Measurements from ENCODE around the gene TFPI. TPM values are rescaled to one million over a fixed set of nuclear protein-coding genes. Genes with fewer than 3 reads are reported as not detected.
"Not testable (repeated sequence)": the region's sequence is repeated elsewhere in the genome, so short reads cannot be mapped to it uniquely, and the experiment has no call there.

The TFPI gene
- polyA plus RNA-seq, 3 donors: 39.9 to 43.3 (median 41.3) TPM

- DNase-seq (ENCODE audit: low read depth in 3 of 3, low spot score in 2 of 3): no peak
Measured at GRCh38 chr2:187529248-187529976, 24.8 kb downstream of the TFPI start.

- no peak for DNase-seq (ENCODE audit: low read depth in 3 of 3, low spot score in 2 of 3)
Measured at GRCh38 chr2:187528042-187528441, 26.2 kb downstream of the TFPI start.

DNA sequence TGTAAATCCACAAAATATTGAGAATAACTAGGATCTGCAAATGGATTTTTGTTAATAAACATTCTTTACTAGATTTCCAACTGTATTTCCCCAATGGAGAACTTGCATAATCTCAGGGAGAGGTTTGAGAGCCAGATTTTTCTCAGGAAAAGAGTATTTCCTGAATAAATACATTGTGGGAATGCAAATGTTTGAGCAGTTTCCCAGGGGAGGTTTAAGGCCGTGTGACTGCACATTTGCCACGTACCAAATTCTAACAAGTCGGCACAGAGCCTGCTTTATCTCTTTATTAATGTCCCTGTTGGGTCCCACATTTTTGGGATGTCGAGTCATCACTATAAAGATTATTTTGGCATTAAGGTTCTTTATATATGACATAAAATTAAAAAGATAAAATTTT lies 27.0 kb downstream of the TFPI start:
- DNase-seq (ENCODE audit: low read depth in 3 of 3, low spot score in 2 of 3): no peak

DNA sequence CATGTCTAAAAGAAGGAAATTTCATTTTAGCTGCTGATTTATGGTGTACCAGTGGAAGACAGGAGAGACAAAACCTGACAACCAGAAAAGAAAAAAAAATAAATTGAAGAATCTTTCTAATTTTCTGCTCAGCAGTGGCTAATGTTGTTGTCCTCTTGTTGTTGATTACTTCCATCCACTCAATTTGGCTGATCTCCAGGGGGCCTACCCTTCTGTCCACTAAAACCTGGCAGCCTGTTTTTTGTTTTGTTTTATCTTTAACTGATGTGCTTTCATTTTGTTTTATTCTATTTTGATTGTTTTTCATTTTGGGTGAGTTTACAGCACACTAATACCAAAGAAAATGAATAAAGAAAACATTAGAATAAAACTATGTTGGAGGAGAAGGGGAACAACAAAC lies 27.4 kb downstream of the TFPI start:
- no peak for DNase-seq (ENCODE audit: low read depth in 3 of 3, low spot score in 2 of 3)

DNA sequence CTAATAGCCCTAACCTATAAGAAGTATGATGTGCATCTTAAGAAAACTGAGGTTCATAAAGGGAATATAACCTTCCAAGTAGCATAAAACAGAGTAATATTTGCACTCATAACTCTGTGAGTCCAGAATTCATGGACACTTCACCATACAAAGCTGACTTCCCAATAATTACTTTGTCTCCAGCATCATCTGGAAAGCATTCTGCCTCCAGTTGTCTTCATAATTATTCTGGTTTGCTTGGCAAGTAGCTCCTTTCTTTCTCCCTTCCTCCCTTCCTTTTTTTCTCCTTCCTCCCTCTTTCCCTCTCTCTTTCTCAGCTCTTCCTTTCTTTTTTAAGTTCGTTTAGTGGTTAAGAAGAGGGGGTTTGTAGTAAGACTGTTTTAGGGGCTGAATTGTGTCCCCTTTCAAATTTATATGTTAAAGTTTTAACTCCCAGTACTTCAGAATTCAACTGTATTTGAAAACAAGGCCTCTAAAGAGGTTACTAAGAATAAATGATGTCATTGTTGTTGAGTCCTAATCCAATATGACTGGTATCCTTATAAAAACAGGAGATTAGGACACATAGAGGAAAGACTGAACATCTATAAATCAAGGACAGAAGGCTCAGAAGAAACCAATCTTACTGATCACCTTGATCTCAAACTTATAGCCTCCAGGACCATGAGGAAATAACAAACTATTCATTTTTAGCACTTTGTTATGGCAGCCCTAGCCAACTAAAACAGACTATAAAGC lies 28.9 kb downstream of the TFPI start:
- DNase-seq (ENCODE audit: low read depth in 3 of 3, low spot score in 2 of 3): no peak

- DNase-seq (ENCODE audit: low read depth in 3 of 3, low spot score in 2 of 3): no peak
Measured at GRCh38 chr2:187523325-187523724, 30.9 kb downstream of the TFPI start.

DNA sequence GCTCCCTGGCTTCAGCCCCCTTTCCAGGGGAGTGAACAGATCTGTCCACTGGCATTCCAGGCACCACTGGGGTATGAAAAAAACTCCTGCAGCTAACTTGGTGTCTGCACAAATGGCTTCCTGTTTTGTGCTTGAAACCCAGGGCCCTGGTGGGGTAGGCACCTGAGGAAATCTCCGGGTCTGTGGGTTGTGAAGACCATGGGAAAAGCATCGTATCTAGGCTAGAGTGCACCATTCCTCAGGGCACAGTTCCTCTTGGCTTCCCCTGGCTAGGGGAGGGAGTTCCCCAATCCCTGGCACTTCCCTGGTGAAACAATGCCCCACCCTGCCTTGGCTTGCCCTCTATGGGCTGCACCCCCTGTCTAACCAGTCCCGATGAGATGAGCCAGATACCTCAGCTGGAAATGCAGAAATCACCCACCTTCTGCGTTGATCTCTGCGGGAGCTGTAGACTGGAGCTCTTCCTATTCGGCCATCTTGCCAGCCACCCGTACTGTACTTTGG lies 34.1 kb downstream of the TFPI start:
- no peak for DNase-seq (ENCODE audit: low read depth in 3 of 3, low spot score in 2 of 3)

DNA sequence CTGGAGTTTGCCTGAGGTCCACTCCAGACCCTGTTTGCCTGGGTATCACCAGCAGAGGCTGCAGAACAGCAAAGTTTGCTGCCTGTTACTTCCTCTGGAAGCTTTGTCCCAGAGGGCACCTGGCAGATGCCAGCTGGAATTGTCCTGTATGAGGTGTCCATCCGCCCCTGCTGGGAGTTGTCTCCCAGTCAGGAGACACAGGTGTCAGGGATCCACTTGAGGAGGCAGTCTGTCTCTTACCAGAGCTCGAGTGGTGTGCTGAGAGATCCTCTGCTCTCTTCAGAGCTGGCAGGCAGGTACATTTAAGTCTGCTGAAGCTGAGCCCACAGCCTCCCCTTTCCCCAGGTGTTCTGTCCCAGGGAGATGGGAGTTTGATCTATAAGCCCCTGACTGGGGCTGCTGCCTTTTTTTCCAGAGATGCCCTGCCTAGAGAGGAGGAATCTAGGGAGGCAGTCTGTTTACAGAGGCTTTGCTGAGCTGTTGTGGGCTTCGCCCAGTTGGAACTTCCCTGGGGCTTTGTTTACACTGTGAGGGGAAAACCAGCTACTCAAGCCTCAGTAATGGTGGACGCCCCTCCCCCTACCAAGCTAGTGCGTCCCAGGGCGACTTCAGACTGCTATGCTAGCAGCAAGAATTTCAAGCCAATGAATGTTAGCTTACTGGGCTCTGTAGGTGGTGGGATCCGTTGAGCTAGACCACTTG lies 34.7 kb downstream of the TFPI start:
- DNase-seq (ENCODE audit: low read depth in 3 of 3, low spot score in 2 of 3): no peak

DNA sequence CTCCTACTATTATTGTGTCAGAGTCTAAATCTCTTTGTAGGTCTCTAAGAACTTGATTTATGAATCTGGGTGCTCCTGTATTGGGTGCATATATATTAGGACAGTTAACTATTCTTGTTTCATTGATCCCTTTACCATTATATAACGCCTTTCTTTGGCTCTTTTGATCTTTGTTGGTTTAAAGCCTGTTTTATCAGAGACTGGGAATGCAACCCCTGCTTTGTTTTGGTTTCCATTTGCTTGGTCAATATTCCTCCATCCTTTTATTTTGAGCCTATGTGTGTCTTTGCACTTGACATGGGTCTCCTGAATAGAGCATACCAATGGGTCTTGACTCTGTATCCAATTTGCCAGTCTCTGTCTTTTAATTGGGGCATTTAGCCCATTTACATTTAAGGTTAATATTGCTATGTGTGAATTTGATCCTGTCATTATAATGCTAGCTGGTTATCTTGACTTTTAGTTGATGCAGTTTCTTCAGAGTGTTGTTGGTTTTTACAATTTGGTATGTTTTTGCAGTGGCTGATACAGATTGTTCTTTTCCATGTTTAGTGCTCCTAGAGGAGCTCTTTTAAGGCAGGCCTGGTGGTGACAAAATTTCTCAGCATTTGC lies 36.4 kb downstream of the TFPI start:
- not testable (repeated sequence) for DNase-seq (ENCODE audit: low read depth in 3 of 3, low spot score in 2 of 3)

- not testable (repeated sequence) for DNase-seq (ENCODE audit: low read depth in 3 of 3, low spot score in 2 of 3)
Measured at GRCh38 chr2:187516630-187517510, 37.4 kb downstream of the TFPI start.

DNA sequence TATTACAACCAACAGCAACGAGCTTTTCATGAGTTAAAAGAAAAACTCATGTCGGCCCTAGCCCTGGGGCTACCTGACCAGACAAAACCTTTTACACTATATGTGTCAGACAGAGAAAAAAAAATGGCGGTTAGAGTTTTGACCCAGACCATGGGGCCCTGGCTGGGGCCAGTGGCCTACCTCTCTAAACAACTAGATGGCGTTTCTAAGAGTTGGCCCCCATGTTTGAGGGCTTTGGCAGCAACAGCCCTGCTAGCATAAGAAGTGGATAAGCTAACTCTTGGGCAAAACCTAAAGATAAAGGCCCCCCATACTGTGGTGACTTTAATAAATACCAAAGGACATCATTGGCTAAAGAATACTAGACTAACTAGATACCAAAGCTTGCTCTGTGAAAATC lies 39.3 kb downstream of the TFPI start:
- no peak for DNase-seq (ENCODE audit: low read depth in 3 of 3, low spot score in 2 of 3)

DNA sequence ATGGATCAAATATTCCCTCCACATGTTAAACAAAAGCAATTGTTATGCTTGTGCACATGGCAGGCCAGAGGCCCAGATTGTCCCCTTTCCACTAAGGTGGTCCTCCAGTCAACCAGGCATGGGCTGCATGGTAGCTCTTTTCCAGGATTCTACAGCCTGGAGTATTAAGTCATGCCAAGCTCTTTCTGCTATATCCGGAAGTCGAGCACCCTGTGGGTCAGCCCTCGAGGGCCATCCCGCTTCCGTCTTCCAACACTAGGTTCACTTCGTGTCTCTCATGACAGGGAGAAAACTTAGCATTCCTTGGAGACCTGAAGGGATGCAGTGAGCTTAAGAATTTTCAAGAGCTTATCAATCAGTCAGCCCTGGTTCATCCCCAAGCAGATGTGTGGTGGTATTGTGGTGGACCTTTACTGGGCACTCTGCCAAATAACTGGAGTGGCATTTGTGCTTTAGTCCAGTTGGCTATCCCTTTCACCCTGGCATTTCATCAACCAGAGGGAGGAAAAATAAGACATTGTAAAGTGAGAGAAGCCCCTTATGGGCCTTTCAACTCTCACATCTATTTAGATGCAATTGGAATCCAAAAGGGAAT lies 39.9 kb downstream of the TFPI start:
- DNase-seq (ENCODE audit: low read depth in 3 of 3, low spot score in 2 of 3): not testable (repeated sequence)

GRCh38 chr2:187513460-187514234 lies 40.6 kb downstream of the TFPI start:
- not testable (repeated sequence) for DNase-seq (ENCODE audit: low read depth in 3 of 3, low spot score in 2 of 3)

DNA sequence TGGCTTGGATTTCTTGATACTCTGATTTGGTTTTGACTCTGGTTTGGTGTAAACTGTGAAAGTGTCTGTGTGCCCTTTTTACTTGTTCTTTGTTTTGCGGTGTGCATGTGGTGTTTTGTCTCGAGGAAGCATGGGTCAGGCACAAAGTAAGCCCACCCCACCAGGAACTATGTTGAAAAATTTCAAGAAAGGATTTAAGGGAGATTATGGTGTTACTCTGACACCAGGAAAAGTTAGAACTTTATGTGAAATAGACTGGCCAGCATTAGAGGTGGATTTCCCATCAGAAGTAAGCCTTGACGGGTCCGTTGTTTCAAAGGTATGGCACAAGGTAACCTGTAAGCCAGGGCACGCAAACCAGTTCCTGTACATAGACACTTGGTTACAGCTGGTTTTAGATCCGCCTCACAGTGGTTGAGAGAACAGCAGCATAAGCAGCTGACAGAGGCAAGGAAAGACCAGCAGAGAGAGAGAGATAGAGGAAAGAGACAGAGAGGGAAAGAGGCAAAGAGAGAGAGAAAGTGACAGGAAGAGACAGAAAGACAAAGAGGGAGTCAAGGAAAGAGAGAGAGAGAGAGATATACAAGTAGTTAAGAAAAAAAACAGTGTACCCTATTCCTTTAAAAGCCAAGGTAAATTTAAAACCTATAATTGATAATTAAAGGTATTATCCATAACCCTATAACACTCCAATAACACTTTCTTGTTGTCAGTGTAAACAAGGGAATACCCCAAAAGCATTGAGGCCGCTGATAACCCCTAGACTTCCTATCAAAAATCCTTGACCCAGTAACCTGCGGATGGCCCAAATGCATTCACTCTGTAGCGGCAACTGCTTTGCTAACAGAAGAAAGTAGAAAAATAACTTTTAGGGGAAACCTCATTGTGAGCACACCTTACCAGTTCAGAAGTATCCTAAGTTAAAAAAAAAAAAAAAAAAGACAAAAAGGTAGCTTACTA lies 42.6 kb downstream of the TFPI start:
- DNase-seq (ENCODE audit: low read depth in 3 of 3, low spot score in 2 of 3): no peak

- not testable (repeated sequence) for DNase-seq (ENCODE audit: low read depth in 3 of 3, low spot score in 2 of 3)
Measured at GRCh38 chr2:187510419-187511355, 43.5 kb downstream of the TFPI start.

DNA sequence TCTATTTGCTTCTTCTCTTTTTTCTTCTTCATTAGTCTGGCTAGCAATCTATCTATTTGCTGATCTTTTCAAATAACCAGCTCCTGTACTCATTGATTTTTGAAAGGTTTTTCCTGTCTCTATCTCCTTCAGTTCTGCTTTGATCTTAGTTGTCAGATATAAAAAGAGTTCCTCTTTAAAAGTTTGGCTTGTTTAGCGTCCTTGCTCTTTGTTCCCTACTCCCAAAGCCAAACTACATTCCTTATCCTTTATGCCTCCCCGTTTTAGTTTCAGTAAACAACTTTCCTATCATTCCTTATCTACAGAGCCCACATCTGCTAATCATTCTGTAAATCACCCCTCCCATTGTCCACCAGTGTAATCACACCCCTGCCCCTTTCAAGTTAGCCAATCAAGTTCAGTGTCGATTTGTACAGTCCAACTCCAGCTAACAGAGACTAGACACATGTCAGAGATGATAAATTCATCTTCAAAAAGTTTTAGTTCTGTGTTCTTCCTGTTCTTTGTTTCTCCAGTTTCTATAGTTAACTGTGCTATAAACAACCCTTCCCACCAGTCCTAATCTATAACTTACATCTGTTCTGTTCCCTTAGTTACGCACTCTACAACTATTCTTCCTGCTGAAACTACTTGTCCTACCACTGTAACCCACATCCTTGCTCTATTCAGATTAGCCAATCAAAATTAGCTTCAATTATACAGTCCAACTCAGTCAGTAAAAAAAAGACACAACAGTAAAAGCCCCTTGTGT lies 44.4 kb downstream of the TFPI start:
- no peak for DNase-seq (ENCODE audit: low read depth in 3 of 3, low spot score in 2 of 3)

Data from right renal cortex interstitium (tissue), 3 donors.